ENCODE results near the gene PHF1.

Gene PHF1

DNA sequence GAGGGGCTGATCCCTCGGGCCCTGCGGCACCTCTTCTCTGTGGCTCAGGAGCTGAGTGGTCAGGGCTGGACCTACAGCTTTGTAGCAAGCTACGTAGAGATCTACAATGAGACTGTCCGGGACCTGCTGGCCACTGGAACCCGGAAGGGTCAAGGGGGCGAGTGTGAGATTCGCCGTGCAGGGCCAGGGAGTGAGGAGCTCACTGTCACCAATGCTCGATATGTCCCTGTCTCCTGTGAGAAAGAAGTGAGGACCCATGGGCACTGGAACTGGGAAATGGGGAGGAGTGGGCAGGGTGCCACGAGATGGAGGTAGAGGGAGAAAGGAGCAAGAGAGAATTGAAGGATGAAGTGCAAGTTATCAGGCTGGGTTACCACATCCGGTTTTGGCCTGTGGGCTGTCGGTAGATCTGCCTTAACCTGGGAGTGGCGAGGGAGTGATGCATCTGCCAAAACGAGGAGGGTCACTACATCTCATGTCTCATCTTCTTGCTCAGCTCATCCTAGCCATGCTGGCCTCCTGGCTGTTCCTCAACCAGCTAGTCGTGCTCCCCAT is 5.4 kb upstream of the PHF1 start:
- H3K27me3 Mint-ChIP-seq, result no peaks in the 10 kb centered on the region
- no peaks in the 10 kb centered on the region for H3K9me3 Mint-ChIP-seq
- no peak overlapping the region for H3K4me3 Mint-ChIP-seq
- H3K27ac Mint-ChIP-seq, result peak overlapping the region; percentile 76
- CTCF ChIA-PET, result no interaction called here
- H3K4me1 Mint-ChIP-seq, result peaks cover 39% of the 10 kb centered on the region
- peaks cover 75% of the 10 kb centered on the region for H3K36me3 Mint-ChIP-seq
- DNase-seq, result no peak

GRCh38 chr6:33406126-33406525 is 4.7 kb upstream of the PHF1 start:
- peak overlapping the region; percentile 60 for H3K27ac Mint-ChIP-seq
- peaks cover 39% of the 10 kb centered on the region for H3K4me1 Mint-ChIP-seq
- no peak for DNase-seq
- no peak overlapping the region for H3K4me3 Mint-ChIP-seq
- peaks cover 71% of the 10 kb centered on the region for H3K36me3 Mint-ChIP-seq
- CTCF ChIA-PET, result no interaction called here
- H3K27me3 Mint-ChIP-seq, result no peaks in the 10 kb centered on the region
- no peaks in the 10 kb centered on the region for H3K9me3 Mint-ChIP-seq

DNA sequence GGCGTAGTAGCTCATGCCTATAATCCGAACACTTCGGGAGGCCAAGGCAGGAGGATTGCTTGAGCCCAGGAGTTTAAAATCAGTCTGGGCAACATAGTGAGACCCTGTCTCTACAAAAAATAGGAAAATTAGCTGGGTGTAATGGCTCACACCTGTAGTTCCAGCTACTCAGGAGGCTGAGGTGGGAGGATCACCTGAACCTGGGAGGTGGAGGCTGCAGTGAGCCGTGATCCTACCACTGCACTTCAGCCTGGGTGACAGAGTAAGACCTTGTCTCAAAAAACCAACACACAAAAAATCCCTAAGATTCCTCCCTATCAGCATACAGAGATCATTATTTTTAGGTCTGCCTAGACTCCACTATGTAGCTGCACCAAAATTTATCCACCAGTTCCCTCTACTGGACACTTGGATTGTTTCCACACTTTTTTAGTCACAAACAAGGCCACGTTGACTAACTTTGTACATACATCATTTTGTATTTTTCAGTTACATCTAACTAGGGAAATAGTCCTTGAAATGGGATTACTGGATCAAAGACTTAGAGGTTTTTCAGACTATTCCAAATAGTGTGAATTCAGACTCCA is 3.6 kb upstream of the PHF1 start:
- CTCF ChIA-PET, result interaction anchor here (0.7 kb wide), 1 partner anchor 355 kb away, joined by 3 read pairs; no protein-coding TSS in a partner anchor
- H3K4me1 Mint-ChIP-seq, result peaks cover 46% of the 10 kb centered on the region
- no peak overlapping the region for H3K4me3 Mint-ChIP-seq
- H3K36me3 Mint-ChIP-seq, result peaks cover 70% of the 10 kb centered on the region
- DNase-seq, result no peak
- H3K27ac Mint-ChIP-seq, result peak overlapping the region; percentile 80
- H3K9me3 Mint-ChIP-seq, result no peaks in the 10 kb centered on the region
- no peaks in the 10 kb centered on the region for H3K27me3 Mint-ChIP-seq

DNA sequence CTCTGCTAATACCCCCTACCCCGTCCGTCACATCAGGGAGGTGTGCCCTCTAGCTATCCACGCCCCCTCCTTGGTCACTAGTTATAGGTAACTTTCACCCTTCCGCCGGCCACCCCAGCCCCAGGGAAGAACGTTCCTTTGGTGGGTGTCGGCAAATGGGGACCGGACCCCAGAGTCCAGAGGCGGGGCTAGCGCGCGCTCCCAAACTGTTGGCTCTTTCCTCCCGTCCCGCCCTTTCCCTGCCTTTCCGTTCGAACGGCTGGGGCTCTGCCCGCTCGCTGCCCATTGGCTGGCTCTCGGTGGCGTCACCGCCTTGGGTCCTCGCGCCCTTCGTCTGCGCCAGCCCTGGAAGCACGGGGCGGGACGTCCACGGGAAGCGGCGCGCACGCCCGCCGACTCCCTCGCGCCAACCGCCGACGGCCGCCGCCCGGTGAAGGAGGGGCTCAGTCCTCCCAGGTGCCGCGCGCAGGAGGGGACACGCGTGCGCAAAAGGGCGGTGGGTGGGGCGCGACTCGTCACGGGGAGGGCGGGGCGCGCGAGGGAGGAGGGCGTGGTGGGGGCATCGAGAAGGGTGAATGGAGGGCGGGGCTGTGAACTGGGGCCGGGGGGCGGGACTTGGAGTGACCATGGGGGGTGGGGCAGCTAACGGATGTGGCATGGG is 634 bp upstream of the PHF1 start:
- Mint-ChIP-seq H3K4me3 (peak overlapping the region; percentile 80), H3K4me1 (peaks cover 64% of the 10 kb centered on the region), H3K36me3 (peaks cover 65% of the 10 kb centered on the region), H3K9me3 (no peaks in the 10 kb centered on the region), H3K27ac (peak overlapping the region; percentile 97), H3K27me3 (no peaks in the 10 kb centered on the region)
- peak; percentile 98 for DNase-seq
- CTCF ChIA-PET, result no interaction called here

DNA sequence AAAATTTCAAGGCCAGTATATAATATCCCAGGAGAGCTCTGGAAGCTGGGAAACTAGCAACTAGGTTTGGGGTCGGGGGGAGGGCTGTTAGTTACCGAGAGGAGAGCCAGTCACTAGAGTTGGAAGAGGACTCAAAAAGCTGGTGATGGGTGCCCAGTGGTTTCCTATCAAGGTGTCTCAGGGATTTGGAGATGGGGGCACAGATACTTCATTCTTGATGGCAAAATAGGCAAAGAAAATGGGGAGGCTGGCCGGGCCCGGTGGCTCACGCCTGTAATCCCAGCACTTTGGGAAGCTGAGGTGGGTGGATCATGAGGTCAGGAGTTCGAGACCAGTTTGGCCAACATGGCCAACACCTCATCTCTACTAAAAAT is 805 bp downstream of the PHF1 start:
- peak overlapping the region; percentile 83 for H3K27ac Mint-ChIP-seq
- H3K9me3 Mint-ChIP-seq, result no peaks in the 10 kb centered on the region
- no peak for DNase-seq
- H3K27me3 Mint-ChIP-seq, result no peaks in the 10 kb centered on the region
- CTCF ChIA-PET, result no interaction called here
- H3K36me3 Mint-ChIP-seq, result peaks cover 64% of the 10 kb centered on the region
- H3K4me3 Mint-ChIP-seq, result peak overlapping the region; percentile 78
- H3K4me1 Mint-ChIP-seq, result peaks cover 65% of the 10 kb centered on the region

- Mint-ChIP-seq H3K4me1 (peaks cover 71% of the 10 kb centered on the region), H3K27ac (peak overlapping the region; percentile 83), H3K27me3 (no peaks in the 10 kb centered on the region), H3K36me3 (peaks cover 62% of the 10 kb centered on the region), H3K4me3 (peak overlapping the region; percentile 78), H3K9me3 (no peaks in the 10 kb centered on the region)
- CTCF ChIA-PET, result no interaction called here
- DNase-seq, result no peak
Measured at GRCh38 chr6:33412140-33413009, 1.6 kb downstream of the PHF1 start.

DNA sequence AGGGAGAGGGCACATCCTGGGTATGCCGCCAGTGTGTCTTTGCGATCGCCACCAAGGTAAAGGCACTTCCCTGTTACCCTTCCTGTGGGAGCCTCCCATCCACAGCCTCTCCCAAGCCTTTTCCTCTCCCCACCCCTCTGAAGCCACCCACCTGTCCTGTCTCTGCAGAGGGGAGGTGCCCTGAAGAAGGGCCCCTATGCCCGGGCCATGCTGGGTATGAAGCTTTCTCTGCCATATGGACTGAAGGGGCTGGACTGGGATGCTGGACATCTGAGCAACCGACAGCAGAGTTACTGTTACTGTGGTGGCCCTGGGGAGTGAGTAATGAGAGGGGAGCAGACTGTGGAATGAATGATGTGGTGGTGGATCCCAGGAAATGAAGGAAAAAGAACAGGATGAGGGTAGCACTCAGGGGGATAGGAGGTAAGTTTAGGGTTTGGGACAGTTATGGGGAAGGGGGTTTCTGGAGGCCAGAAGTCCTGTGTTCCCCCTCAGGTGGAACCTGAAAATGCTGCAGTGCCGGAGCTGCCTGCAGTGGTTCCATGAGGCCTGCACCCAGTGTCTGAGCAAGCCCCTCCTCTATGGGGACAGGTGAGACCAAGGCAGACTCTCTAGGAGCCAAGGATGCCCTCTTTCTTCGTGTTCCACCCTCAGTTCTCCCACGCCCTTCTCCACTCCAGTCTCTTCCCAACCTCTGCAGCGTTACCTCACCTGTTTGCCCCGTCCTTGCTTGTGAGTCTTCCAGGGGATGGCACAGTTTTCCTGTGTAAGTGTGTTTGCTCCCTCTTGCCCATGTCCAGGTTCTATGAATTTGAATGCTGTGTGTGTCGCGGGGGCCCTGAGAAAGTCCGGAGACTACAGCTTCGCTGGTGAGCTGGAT is 2.7 kb downstream of the PHF1 start:
- Mint-ChIP-seq H3K9me3 (no peaks in the 10 kb centered on the region), H3K4me1 (peaks cover 73% of the 10 kb centered on the region), H3K27me3 (peaks cover 4% of the 10 kb centered on the region), H3K4me3 (peak overlapping the region; percentile 10), H3K27ac (no peak overlapping the region), H3K36me3 (peaks cover 56% of the 10 kb centered on the region)
- DNase-seq, result no peak
- CTCF ChIA-PET, result interaction anchor here (0.9 kb wide), 1 partner anchor 23 kb away, joined by 3 read pairs; no protein-coding TSS in a partner anchor

DNA sequence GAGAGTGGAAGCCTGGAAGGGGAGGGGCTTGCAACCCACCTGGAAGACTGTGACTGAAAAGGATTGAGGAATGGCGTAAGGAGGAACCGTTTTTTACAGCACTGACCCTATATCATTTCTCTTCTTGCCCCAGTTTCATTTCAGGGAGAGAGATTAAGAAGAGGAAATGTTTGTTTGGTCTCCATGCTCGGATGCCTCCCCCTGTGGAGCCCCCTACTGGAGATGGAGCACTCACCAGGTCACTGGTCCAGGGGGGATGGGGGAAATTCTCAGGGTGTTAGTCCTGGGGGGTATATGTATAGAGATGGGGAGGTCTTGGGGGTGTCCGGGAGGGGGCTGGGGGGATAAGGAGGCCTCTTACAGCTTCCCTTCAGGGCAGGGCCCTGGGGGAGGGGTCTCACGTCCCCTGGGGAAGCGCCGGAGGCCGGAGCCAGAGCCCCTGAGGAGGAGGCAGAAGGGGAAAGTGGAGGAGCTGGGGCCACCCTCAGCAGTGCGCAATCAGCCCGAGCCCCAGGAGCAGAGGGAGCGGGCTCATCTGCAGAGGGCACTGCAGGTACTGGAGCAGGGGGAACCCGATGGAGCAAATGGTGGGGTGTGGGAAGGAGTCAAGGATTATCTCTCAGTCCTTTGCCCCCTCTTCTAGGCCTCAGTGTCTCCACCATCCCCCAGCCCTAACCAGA is 3.9 kb downstream of the PHF1 start:
- Mint-ChIP-seq H3K27ac (no peak overlapping the region), H3K4me1 (peaks cover 76% of the 10 kb centered on the region), H3K27me3 (peaks cover 4% of the 10 kb centered on the region), H3K36me3 (peaks cover 48% of the 10 kb centered on the region), H3K4me3 (peak overlapping the region; percentile 35), H3K9me3 (no peaks in the 10 kb centered on the region)
- CTCF ChIA-PET, result no interaction called here
- DNase-seq, result peak; percentile 42

DNA sequence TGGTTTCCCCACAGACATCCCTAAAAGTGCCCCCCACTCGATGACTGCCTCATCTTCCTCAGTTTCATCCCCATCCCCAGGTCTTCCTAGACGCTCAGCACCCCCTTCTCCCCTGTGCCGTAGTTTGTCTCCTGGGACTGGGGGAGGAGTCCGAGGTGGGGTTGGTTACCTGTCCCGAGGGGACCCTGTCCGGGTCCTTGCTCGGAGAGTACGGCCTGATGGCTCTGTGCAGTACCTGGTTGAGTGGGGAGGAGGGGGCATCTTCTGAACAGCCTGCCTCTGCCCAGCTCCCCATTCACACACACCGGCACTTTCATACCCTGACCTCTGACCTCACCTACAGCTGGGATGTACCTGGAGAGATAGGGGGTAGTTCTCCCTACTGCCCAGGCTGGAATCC is 5.0 kb downstream of the PHF1 start:
- H3K9me3 Mint-ChIP-seq, result no peaks in the 10 kb centered on the region
- H3K27me3 Mint-ChIP-seq, result peaks cover 4% of the 10 kb centered on the region
- CTCF ChIA-PET, result interaction anchor here (1.5 kb wide), 1 partner anchor 77 kb away, joined by 3 read pairs; no protein-coding TSS in a partner anchor
- peak overlapping the region; percentile 25 for H3K4me3 Mint-ChIP-seq
- H3K27ac Mint-ChIP-seq, result no peak overlapping the region
- peaks cover 45% of the 10 kb centered on the region for H3K36me3 Mint-ChIP-seq
- peaks cover 76% of the 10 kb centered on the region for H3K4me1 Mint-ChIP-seq
- DNase-seq, result no peak

DNA sequence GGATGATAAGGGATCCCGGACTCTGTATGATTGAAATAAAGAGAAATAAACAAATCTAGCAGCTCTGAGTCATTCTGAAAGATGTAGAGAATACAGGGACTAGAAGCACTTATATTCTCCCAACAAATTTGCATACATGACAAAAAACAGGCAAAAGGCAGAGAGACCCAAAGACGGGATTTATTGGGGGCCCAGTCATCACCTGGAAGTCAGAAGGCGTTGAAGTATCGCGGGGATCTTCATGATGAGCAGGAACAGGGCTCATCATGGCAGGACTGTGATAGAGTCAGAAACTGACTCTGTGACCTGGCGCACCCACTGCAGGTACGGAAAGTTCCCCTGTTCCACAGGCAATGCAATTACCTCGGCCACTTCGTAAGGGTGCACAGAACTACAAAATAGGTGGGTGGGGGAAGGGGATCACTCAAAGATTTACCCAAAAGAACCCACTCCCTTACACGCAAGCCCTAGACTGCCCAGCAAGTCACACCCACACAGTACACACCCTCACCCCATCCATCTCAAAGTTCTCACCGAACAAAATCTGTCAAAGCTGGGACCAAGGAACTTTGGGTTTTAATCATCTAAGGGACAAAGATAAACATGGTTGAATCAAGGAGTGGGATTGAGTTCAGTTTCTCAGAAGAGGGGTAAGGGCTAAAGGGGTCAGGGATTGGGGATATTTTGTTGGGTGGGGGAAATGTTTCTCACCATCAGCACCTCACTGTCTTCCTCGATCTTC is 5.7 kb downstream of the PHF1 start:
- H3K9me3 Mint-ChIP-seq, result no peaks in the 10 kb centered on the region
- no peak for DNase-seq
- H3K4me1 Mint-ChIP-seq, result peaks cover 78% of the 10 kb centered on the region
- CTCF ChIA-PET, result interaction anchor here (1.1 to 1.5 kb wide), 2 partner anchors 14 to 76 kb away, joined by 3 read pairs; no protein-coding TSS in a partner anchor
- H3K27me3 Mint-ChIP-seq, result peaks cover 4% of the 10 kb centered on the region
- H3K4me3 Mint-ChIP-seq, result peak overlapping the region; percentile 92
- peaks cover 43% of the 10 kb centered on the region for H3K36me3 Mint-ChIP-seq
- peak overlapping the region; percentile 97 for H3K27ac Mint-ChIP-seq

DNA sequence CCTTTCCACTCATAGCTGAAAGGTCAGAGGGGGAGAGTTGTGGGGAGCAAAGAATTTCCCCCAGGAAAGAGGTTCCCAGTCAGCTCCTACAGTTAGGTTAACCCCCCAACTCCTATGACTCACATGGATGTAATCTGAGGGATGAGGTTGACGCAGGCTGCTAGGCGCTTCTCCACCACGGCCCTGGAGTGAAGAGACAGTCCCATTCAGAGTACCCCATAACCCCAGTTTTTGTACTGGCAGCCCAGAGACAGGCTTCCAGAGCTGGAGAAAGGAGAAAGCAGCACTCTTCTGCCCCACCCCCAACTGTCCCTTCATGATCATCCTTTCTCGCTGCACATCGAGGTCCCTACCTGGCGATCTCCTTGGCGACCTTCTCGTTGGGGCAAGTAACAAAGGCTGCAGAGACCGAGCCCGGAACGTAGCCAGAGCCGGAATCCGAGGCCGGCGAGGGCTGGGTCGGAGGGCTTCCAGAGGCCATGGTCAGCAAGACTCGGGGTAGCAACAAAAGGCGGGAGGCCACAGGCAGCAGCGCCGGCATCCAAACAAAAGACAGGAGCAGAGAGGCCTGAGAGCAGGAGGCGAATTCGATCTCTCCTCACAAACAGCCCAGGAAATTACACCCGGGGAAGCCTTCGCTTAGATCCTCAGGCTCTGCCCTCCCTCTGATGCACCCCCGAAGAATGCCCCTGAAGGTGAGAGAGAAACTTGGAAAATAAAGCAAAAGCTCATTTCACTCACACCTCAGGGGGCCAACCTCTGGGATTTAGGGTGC is 6.5 kb downstream of the PHF1 start:
- H3K4me3 Mint-ChIP-seq, result peak overlapping the region; percentile 92
- no peaks in the 10 kb centered on the region for H3K9me3 Mint-ChIP-seq
- peak overlapping the region; percentile 97 for H3K27ac Mint-ChIP-seq
- peaks cover 78% of the 10 kb centered on the region for H3K4me1 Mint-ChIP-seq
- CTCF ChIA-PET, result interaction anchor here (1.1 kb wide), 2 partner anchors 15 to 146 kb away, joined by 3 to 4 read pairs; partner anchors contain the start of genes RPS18 and VPS52
- DNase-seq, result peak; percentile 31
- H3K36me3 Mint-ChIP-seq, result peaks cover 41% of the 10 kb centered on the region
- peaks cover 6% of the 10 kb centered on the region for H3K27me3 Mint-ChIP-seq

Data from activated naive CD4-positive, alpha-beta T cell treated with anti-CD3 and anti-CD28 coated beads, Interleukin-2, amount 10 ng/mL, durations not matched to agents 7 days and 5 days (primary cell).